Measurements from ENCODE around the gene EEF1AKMT4.

DNA sequence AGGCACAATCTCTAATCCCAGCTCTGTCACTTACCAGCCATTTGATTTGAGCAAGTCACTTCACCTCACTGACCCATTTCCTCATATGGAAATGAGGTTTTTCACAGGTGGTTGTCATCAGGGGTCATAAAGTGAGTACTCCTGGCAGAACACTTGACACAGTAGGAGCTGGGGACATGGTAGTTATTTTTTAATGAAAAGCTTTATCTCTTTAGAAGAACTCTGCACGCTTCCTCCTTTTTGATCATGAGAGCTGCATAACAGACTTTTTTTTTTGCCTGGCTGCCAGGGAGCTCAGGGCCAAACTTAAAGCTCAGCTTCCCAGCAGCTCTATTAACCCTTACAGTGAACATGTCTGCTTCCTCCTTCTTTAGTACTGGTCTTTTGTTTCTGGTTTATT lies 11.7 kb upstream of the EEF1AKMT4 start:
- TF ChIP-seq, protein P1, sequence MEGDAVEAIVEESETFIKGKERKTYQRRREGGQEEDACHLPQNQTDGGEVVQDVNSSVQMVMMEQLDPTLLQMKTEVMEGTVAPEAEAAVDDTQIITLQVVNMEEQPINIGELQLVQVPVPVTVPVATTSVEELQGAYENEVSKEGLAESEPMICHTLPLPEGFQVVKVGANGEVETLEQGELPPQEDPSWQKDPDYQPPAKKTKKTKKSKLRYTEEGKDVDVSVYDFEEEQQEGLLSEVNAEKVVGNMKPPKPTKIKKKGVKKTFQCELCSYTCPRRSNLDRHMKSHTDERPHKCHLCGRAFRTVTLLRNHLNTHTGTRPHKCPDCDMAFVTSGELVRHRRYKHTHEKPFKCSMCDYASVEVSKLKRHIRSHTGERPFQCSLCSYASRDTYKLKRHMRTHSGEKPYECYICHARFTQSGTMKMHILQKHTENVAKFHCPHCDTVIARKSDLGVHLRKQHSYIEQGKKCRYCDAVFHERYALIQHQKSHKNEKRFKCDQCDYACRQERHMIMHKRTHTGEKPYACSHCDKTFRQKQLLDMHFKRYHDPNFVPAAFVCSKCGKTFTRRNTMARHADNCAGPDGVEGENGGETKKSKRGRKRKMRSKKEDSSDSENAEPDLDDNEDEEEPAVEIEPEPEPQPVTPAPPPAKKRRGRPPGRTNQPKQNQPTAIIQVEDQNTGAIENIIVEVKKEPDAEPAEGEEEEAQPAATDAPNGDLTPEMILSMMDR (IDR thresholded peaks at IDR 0.05) = no peak
- TF ChIP-seq, protein P2, sequence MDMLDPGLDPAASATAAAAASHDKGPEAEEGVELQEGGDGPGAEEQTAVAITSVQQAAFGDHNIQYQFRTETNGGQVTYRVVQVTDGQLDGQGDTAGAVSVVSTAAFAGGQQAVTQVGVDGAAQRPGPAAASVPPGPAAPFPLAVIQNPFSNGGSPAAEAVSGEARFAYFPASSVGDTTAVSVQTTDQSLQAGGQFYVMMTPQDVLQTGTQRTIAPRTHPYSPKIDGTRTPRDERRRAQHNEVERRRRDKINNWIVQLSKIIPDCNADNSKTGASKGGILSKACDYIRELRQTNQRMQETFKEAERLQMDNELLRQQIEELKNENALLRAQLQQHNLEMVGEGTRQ (IDR thresholded peaks at IDR 0.05) = no peak
- TF ChIP-seq BHLHE40 (IDR thresholded peaks at IDR 0.05; ENCODE audit: low read depth, low read length) = no peak
- no peak for TF ChIP-seq EP300 (IDR thresholded peaks at IDR 0.05)
- no peak for TF ChIP-seq FOSB (CRISPR knock-in tag; IDR thresholded peaks at IDR 0.05)
- TF ChIP-seq RFX5 (IDR thresholded peaks at IDR 0.05) = no peak
- no peak for TF ChIP-seq HOXB5 (CRISPR knock-in tag; IDR thresholded peaks at IDR 0.05)
- TF ChIP-seq JUN (IDR thresholded peaks at IDR 0.05) = no peak
- no peak for TF ChIP-seq CBX8 (IDR thresholded peaks at IDR 0.05)
- no peak for TF ChIP-seq CEBPB (IDR thresholded peaks at IDR 0.05)
